HUES48 (cell line): ENCODE measurements around the gene USP30.

ENCODE experiments used
- H3K27ac ChIP-seq: one replicate; pipeline ENCODE4 v1.7.0; 2013; ENCODE audit warnings: low read depth, low read length, inconsistent platforms
- H3K27me3 ChIP-seq: 2 replicates; pipeline ENCODE4 v1.6.1; 2013; ENCODE audit warnings: mild to moderate bottlenecking, low read length; ENCODE audit not compliant: control insufficient read depth, insufficient read depth
- H3K36me3 ChIP-seq: 2 replicates; pipeline ENCODE4 v1.6.1; 2013; ENCODE audit warnings: low read length; ENCODE audit not compliant: control insufficient read depth, insufficient read depth
- H3K4me1 ChIP-seq: 2 replicates; pipeline ENCODE4 v1.6.1; 2013; ENCODE audit warnings: mild to moderate bottlenecking, low read length; ENCODE audit not compliant: control insufficient read depth, insufficient read depth
- H3K4me3 ChIP-seq: 2 replicates; pipeline ENCODE4 v1.5.1; 2013; ENCODE audit warnings: mild to moderate bottlenecking, low read depth, low read length
- H3K9ac ChIP-seq: 2 replicates; pipeline ENCODE4 v1.6.1; 2013; ENCODE audit warnings: mild to moderate bottlenecking, low read depth, low read length, moderate library complexity
- H3K9me3 ChIP-seq: 2 replicates; pipeline ENCODE4 v1.6.1; 2013; ENCODE audit warnings: low read length; ENCODE audit not compliant: control insufficient read depth, insufficient read depth

Gene USP30

GRCh38 chr12:109126784-109127183, 74.4 kb downstream of the USP30 start:
- Histone ChIP-seq H3K4me3 (no peak overlapping the region), H3K9me3 (no peaks in the 10 kb centered on the region), H3K4me1 (no peaks in the 10 kb centered on the region)

DNA sequence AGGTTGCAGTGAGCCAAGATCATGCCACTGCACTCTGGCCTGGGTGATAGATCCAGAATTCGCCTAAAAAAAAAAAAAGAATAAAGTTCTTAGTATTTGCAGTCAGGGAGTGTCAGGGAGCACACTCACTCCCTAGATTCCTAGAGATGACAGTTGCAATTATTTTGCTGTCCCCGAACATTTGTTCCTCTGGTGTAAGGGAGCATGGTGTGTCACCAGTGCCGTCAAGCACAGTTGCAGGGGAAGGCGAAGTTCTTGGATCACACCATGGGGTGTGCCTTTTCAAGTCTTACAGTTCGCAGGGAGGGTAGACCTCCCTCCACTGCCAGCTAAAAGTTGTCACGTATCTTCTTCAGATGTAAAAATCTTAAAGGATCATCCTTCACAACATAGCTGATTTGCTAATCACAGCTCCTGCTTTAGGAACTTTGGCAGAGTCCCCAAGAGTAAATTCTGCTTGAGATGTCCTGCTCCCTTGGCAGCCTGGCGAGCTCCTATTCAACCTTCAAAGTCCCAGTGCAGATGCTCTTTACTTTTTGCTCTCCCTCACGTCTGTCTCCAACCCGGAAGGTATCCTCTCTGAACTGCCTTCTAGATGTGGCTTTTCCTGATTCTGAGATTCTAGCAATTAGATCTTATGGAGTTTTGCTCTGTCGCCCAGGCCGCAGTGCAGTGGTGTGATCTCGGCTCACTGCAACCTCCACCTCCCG, 75.3 kb downstream of the USP30 start:
- no peak overlapping the region for H3K4me3 ChIP-seq
- H3K4me1 ChIP-seq: no peaks in the 10 kb centered on the region
- no peak overlapping the region for H3K9ac ChIP-seq
- no peaks in the 10 kb centered on the region for H3K9me3 ChIP-seq
- no peaks in the 10 kb centered on the region for H3K27me3 ChIP-seq
- H3K36me3 ChIP-seq: no peaks in the 10 kb centered on the region
- H3K27ac ChIP-seq: no peak overlapping the region

More at GRCh38 chr12:109126784-109127183, 74.4 kb downstream of the USP30 start:
- Histone ChIP-seq H3K9ac (no peak overlapping the region), H3K36me3 (no peaks in the 10 kb centered on the region), H3K27ac (no peak overlapping the region), H3K27me3 (no peaks in the 10 kb centered on the region)

GRCh38 chr12:109130297-109131153, 78.1 kb downstream of the USP30 start:
- Histone ChIP-seq H3K9me3 (no peaks in the 10 kb centered on the region), H3K4me3 (no peak overlapping the region), H3K36me3 (no peaks in the 10 kb centered on the region), H3K27ac (no peak overlapping the region), H3K27me3 (no peaks in the 10 kb centered on the region), H3K4me1 (no peaks in the 10 kb centered on the region), H3K9ac (no peak overlapping the region)

DNA sequence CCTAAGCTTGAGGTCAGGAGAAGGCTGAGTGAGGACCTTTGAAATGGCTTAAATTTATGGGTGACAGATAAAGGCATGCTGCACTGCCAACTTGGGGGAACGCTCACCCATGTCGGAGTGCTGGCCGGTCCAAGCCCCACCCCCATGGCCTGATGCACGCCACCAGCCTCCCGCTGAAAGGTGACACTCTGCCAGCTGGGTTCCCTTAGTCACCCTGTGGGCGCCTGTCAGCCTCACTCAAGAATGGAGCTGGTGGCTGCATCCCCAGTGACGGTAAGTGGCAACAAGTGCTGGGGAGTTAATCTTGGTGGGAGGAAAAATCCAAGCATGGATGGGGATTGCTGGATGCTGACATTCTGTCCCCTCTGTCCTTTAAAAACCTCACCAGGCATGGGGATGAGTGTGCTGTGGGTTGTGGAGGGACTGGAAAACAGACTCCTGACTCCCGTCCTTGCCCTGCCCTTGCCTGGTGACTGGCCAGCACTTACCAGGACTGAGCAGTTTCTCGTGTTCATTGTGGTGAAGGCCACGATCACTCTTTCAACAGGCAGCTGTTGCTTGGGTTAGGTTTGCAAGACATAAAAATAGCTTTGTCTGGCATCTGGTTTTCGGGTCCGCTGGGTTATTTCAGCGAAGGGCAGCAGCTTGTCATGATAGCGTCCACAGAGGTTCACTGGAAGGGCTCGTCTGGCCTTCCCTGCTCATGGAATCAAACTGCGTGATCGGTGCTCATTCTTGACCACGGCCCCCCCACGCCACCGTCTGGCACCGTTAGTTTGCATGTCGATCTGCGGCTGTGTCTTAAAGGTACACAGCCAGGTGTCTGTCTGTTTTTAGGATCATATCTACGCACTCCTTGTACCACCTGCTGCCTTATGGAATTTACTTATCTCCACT, 79.0 kb downstream of the USP30 start:
- H3K9me3 ChIP-seq: no peaks in the 10 kb centered on the region
- no peak overlapping the region for H3K27ac ChIP-seq
- no peaks in the 10 kb centered on the region for H3K4me1 ChIP-seq
- H3K36me3 ChIP-seq: no peaks in the 10 kb centered on the region
- H3K4me3 ChIP-seq: no peak overlapping the region
- no peak overlapping the region for H3K9ac ChIP-seq
- no peaks in the 10 kb centered on the region for H3K27me3 ChIP-seq

- Histone ChIP-seq H3K4me3 (no peak overlapping the region), H3K27ac (no peak overlapping the region), H3K9ac (no peak overlapping the region), H3K9me3 (no peaks in the 10 kb centered on the region), H3K27me3 (no peaks in the 10 kb centered on the region), H3K36me3 (no peaks in the 10 kb centered on the region), H3K4me1 (no peaks in the 10 kb centered on the region)
Measured at GRCh38 chr12:109134186-109134917, 82.0 kb downstream of the USP30 start.

DNA sequence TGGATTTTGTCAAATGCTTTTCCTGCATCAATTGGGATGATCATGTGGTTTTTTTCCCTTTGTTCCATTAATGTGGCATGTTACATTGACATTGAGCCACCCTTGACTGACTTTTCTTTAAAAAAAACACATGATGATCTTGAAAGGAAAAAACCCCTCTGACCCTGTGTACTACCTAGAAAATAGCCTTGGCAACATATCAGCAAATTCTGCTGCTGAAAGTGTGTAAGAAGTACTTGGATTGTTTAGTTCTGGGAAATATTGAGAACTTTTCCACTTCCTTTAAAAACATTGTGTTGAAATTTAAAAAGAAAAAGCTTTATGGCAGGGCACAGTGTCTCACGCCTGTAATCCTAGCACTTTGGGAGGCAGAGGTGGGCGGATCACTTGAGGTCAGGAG, 84.7 kb downstream of the USP30 start:
- Histone ChIP-seq H3K4me1 (no peaks in the 10 kb centered on the region), H3K4me3 (no peak overlapping the region), H3K27ac (no peak overlapping the region), H3K27me3 (no peaks in the 10 kb centered on the region), H3K9me3 (no peaks in the 10 kb centered on the region), H3K9ac (no peak overlapping the region), H3K36me3 (no peaks in the 10 kb centered on the region)
